Calu3 (cell line): ENCODE data around the gene VSIR. TPM values are rescaled to one million over a fixed set of nuclear protein-coding genes. Genes with fewer than 3 reads are reported as not detected.

Experiments used
- BruUV-seq: library from RNA; stranded (reverse); fragments of 400-500 nt; replicated peaks from 2 replicates; lab custom pipeline; 2021; lab: Mats Ljungman, UMichigan
- CTCF ChIA-PET: fragments of 300-600 bp; sonication (Branson Sonifier 250); formaldehyde crosslinking; loops from one replicate; lab custom pipeline; 2022; ENCODE audit warnings: antibody characterized with exemption; lab: Charles Lee
- DNase-seq: peaks from one replicate; pipeline ENCODE4 v3.0.0; 2022
- H3K27ac Mint-ChIP-seq: one replicate; pipeline ENCODE4 v1.8.0; 2022; ENCODE audit warnings: mixed read lengths; ENCODE audit not compliant: unreplicated experiment
- H3K27me3 Mint-ChIP-seq: one replicate; pipeline ENCODE4 v1.8.0; 2022; ENCODE audit warnings: mixed read lengths; ENCODE audit not compliant: unreplicated experiment
- H3K36me3 Mint-ChIP-seq: one replicate; pipeline ENCODE4 v1.8.0; 2022; ENCODE audit warnings: mild to moderate bottlenecking, moderate library complexity, mixed read lengths; ENCODE audit not compliant: insufficient read depth, unreplicated experiment
- H3K4me1 Mint-ChIP-seq: one replicate; pipeline ENCODE4 v1.8.0; 2022; ENCODE audit warnings: mild to moderate bottlenecking, low read depth, mixed read lengths; ENCODE audit not compliant: unreplicated experiment
- H3K4me3 Mint-ChIP-seq: one replicate; pipeline ENCODE4 v1.8.0; 2022; ENCODE audit warnings: mild to moderate bottlenecking, low read depth, moderate library complexity, mixed read lengths; ENCODE audit not compliant: unreplicated experiment
- H3K9me3 Mint-ChIP-seq: one replicate; pipeline ENCODE4 v1.8.0; 2022; ENCODE audit warnings: low read depth, mixed read lengths; ENCODE audit not compliant: unreplicated experiment
- intact Hi-C: fragments of 100-400 bp; cut with micrococcal nuclease; formaldehyde crosslinking; loops from one replicate; pipeline ENCODE4 v1.10.0; 2022; ENCODE audit not compliant: unreplicated experiment
- total RNA-seq: library from RNA; stranded (reverse); gene quantifications from 2 replicates; pipeline ENCODE4 v1.2.3, GENCODE V29; 2022
- TF ChIP-seq, protein P1 (sequence below): fragments of 200-600 bp; IDR thresholded peaks from one replicate; pipeline ENCODE4 v1.8.0; 2022; ENCODE audit warnings: antibody characterized with exemption; ENCODE audit not compliant: unreplicated experiment

Gene VSIR
- total RNA-seq, 1 experiment from 2014 or later, result 30.1 TPM

DNA sequence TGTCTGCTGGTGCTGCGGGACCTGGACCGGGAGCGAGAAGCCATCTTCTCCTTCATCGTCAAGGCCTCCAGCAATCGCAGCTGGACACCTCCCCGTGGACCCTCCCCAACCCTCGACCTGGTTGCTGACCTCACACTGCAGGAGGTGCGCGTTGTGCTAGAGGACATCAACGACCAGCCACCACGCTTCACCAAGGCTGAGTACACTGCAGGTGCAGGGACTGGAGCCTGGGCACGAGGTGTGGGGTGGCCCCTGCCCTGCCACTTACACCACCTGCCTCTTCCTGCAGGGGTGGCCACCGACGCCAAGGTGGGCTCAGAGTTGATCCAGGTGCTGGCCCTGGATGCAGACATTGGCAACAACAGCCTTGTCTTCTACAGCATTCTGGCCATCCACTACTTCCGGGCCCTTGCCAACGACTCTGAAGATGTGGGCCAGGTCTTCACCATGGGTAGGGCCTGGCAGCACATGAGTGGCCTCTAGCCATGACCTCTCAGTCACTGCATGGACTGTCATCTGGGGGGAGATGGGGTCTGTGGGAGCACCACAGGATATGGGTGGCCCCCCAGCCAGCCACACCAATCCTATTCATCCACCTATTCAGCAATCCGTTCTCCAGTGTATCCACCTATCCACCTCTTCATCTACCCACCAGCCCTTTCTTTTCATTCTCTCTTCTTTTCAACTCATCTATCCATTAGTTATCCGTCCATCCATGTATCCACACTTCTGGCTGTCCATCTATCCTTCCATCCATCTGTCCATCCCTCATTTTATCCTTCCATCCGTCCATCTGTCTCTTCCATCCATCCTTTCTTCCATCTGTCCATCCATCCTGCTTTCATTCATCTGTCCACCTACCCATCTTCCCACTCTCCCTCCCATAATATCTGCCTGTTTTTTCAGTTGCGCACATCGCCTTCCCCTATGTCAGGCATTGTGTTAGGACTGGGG lies 34.5 kb upstream of the VSIR start:
- CTCF ChIA-PET, result interaction anchor here (0.6 kb wide), 1 partner anchor 504 kb away, joined by 3 read pairs; no protein-coding TSS in a partner anchor
- Mint-ChIP-seq H3K27ac (no peak overlapping the region), H3K4me3 (no peak overlapping the region), H3K9me3 (peaks cover 2% of the 10 kb centered on the region), H3K36me3 (peaks cover 10% of the 10 kb centered on the region), H3K4me1 (peaks cover 7% of the 10 kb centered on the region), H3K27me3 (peaks cover 34% of the 10 kb centered on the region)
- BruUV-seq, result no TSS peak
- no peak for DNase-seq
- TF ChIP-seq, protein P1, sequence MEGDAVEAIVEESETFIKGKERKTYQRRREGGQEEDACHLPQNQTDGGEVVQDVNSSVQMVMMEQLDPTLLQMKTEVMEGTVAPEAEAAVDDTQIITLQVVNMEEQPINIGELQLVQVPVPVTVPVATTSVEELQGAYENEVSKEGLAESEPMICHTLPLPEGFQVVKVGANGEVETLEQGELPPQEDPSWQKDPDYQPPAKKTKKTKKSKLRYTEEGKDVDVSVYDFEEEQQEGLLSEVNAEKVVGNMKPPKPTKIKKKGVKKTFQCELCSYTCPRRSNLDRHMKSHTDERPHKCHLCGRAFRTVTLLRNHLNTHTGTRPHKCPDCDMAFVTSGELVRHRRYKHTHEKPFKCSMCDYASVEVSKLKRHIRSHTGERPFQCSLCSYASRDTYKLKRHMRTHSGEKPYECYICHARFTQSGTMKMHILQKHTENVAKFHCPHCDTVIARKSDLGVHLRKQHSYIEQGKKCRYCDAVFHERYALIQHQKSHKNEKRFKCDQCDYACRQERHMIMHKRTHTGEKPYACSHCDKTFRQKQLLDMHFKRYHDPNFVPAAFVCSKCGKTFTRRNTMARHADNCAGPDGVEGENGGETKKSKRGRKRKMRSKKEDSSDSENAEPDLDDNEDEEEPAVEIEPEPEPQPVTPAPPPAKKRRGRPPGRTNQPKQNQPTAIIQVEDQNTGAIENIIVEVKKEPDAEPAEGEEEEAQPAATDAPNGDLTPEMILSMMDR, result no peak
- intact Hi-C loops, result no loop called here

DNA sequence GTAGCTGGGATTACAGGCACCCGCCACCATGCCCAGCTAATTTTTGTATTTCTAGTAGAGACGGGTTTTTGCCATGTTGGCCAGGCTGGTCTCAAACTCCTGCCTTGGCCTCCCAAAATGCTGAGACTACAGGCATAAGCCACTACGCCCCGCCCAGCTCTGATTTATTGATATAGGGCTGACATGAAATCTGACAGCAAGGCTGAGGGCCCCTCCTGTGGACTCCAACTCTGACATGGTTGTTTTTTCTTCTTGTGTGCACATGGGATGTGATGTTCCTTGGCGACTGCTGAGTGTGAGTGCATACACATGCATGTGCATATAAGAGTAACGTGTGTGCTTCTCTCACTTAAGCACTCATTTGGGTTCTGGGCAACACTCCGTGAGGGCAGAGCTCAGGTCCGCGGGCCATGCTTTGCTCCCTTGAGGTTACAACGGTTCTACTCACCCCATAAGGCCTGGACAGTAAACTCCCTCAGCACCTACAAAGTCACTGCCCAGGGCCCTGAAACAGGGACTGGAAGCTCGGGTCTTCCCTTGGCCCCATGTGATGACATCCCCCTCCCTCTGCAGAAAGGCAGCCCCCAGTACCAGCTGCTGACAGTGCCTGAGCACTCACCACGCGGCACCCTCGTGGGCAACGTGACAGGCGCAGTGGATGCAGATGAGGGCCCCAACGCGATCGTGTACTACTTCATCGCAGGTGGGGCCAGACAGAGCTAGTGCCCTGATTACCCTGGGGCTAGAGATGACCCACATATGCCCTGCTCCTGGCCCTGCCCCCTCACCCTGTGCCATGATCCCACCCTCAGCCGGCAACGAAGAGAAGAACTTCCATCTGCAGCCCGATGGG lies 33.6 kb upstream of the VSIR start:
- CTCF ChIA-PET, result interaction anchor here (0.6 kb wide), 2 partner anchors 79 to 503 kb away, joined by 3 read pairs; no protein-coding TSS in a partner anchor
- Mint-ChIP-seq H3K9me3 (peaks cover 2% of the 10 kb centered on the region), H3K27ac (no peak overlapping the region), H3K27me3 (peaks cover 34% of the 10 kb centered on the region), H3K36me3 (peaks cover 10% of the 10 kb centered on the region), H3K4me3 (no peak overlapping the region), H3K4me1 (peaks cover 7% of the 10 kb centered on the region)
- intact Hi-C loops, result no loop called here
- no TSS peak for BruUV-seq
- no peak for DNase-seq
- TF ChIP-seq, protein P1, result no peak

DNA sequence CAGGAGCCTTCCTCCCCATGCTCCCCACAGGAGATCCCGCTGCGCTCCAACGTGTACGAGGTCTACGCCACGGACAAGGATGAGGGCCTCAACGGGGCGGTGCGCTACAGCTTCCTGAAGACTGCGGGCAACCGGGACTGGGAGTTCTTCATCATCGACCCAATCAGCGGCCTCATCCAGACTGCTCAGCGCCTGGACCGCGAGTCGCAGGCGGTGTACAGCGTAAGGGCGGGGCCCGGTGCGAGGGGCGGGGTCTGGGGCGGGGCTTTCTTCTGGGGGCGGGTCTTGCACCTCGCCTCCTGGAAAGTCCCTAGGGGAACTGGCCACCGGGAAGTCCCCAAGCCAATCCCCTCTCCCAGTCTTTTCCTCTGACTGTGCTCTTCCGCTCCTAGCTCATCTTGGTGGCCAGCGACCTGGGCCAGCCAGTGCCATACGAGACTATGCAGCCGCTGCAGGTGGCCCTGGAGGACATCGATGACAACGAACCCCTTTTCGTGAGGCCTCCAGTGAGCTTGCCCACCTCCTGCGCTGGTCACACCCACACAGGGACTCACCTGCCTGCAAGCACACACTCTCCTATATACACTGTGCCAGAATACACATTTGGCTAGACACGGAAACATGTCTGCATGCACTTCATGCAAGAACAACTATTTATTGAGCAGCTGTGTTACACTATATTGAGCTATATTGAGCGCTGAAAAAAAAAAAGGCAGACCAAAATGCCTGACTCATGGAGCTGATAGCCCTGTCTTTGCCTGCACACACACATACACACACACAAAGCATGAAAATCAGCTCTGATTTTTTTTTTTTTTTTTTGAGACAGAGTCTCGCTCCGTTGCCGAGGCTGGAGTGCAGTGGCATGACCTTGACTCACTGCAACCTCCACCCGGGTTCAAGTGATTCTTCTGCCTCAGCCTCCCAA lies 32.7 kb upstream of the VSIR start:
- TF ChIP-seq, protein P1, result no peak
- no peak for DNase-seq
- peaks cover 10% of the 10 kb centered on the region for H3K36me3 Mint-ChIP-seq
- BruUV-seq, result no TSS peak
- H3K4me3 Mint-ChIP-seq, result no peak overlapping the region
- peaks cover 34% of the 10 kb centered on the region for H3K27me3 Mint-ChIP-seq
- CTCF ChIA-PET, result interaction anchor here (0.6 to 1.0 kb wide), 5 partner anchors 19 to 1796 kb away, joined by 3 to 6 read pairs (median 4); no protein-coding TSS in a partner anchor
- peaks cover 7% of the 10 kb centered on the region for H3K4me1 Mint-ChIP-seq
- H3K9me3 Mint-ChIP-seq, result peaks cover 2% of the 10 kb centered on the region
- intact Hi-C loops, result no loop called here
- H3K27ac Mint-ChIP-seq, result no peak overlapping the region
